OCI-LY1 (cell line): ENCODE data around the gene ZNF692.

ENCODE experiments used
- CTCF ChIP-seq: fragments of 200-600 bp; sonication (generic), shearing (Covaris generic); IDR thresholded peaks from 2 replicates; pipeline ENCODE4 v1.5.1; 2017; ENCODE audit warnings: mild to moderate bottlenecking, antibody characterized with exemption, low read length, moderate library complexity, mixed read lengths
- EZH2 ChIP-seq: fragments of 200-600 bp; sonication (generic), shearing (Covaris generic); IDR thresholded peaks from 2 replicates; pipeline ENCODE4 v1.8.0; 2017; ENCODE audit warnings: borderline replicate concordance, mixed run types, mild to moderate bottlenecking, antibody characterized with exemption, low read length, moderate library complexity, mixed read lengths

- no peak for TF ChIP-seq EZH2
- no peak for TF ChIP-seq CTCF
Observed at GRCh38 chr1:248822148-248823032, 36.5 kb downstream of the ZNF692 start.
